Loucy (cell line): ENCODE measurements around the gene SPDYE9.
"Not testable (repeated sequence)": the region's sequence is repeated elsewhere in the genome, so short reads cannot be mapped to it uniquely, and the experiment has no call there.

Experiments used
- CTCF ChIP-seq: fragments of 200-600 bp; sonication (generic); conservative IDR thresholded peaks from 2 replicates; pipeline ENCODE4 v1.5.1; 2014; ENCODE audit warnings: mild to moderate bottlenecking, antibody characterized with exemption, low read length
- EZH2phosphoT487 ChIP-seq: fragments of 200-600 bp; IDR thresholded peaks from 2 replicates; pipeline ENCODE4 v1.6.1; 2018; ENCODE audit warnings: antibody characterized with exemption, mild to moderate bottlenecking, moderate library complexity, borderline replicate concordance

DNA sequence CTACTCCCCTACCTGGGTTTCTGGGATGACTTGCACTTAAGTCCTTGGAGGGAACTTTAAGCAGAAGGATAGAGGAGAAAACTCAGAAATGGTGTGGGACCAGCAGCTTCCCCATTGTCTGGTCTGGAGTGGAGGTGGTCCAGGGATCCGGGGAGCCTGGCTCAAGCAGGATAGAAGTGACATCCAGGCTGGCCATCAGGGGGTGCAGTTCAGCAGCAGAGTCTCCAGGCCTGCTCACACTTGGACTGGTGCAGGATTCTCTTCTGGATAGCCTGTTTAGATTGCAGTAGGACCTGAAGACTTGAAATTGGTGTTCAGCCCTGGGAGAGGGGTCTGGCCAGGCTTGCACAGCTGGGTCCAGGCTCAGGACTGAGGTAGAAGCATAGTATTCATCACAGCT, 38.3 kb upstream of the SPDYE9 start:
- not testable (repeated sequence) for TF ChIP-seq CTCF, EZH2phosphoT487
